ENCODE measurements around the gene GSTM4.

Gene GSTM4

DNA sequence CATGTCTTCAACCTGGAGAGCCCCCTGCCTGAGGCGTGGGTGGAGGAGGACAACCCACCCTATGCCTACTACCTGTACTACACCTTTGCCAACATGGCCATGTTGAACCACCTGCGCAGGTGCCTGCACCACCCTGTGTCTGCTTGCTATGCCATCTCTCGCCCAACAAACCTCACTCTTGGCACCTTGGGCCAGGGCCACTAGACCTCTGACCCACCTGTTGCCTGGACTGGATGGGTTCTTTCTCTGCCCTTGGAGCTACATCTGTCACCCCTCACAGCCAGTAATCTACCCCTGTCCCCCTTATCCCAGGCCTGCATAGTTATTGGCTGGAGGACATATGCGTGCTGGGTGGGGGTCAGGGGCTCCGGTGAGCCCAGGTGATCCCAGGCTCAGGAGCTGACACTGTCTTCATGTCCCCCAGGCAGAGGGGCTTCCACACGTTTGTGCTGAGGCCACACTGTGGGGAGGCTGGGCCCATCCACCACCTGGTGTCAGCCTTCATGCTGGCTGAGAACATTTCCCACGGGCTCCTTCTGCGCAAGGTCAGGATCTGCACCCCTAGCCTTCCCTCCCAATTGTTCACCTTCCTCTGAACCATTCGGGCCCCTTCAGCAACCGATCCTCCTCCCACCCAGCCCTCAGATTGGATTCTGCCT is 26.4 kb upstream of the GSTM4 start:
- Mint-ChIP-seq H3K36me3 (peaks cover 38% of the 10 kb centered on the region), H3K4me3 (no peak overlapping the region), H3K27me3 (no peaks in the 10 kb centered on the region), H3K27ac (no peak overlapping the region), H3K4me1 (peaks cover 21% of the 10 kb centered on the region), H3K9me3 (no peaks in the 10 kb centered on the region)
- CTCF ChIA-PET = interaction anchor here (1.0 to 8.3 kb wide), 8 partner anchors 7 to 94 kb away, joined by 3 to 103 read pairs (median 5); partner anchors contain the start of genes GNAI3 and GPR61
- no peak for DNase-seq

GRCh38 chr1:109630081-109630897 is 25.6 kb upstream of the GSTM4 start:
- H3K27me3 Mint-ChIP-seq = no peaks in the 10 kb centered on the region
- CTCF ChIA-PET = interaction anchor here (0.5 to 8.3 kb wide), 13 partner anchors 8 to 123 kb away, joined by 3 to 103 read pairs (median 4); partner anchors contain the start of genes GNAI3 and GPR61
- peaks cover 22% of the 10 kb centered on the region for H3K4me1 Mint-ChIP-seq
- H3K36me3 Mint-ChIP-seq = peaks cover 38% of the 10 kb centered on the region
- H3K4me3 Mint-ChIP-seq = no peak overlapping the region
- H3K9me3 Mint-ChIP-seq = no peaks in the 10 kb centered on the region
- H3K27ac Mint-ChIP-seq = no peak overlapping the region
- peak; percentile 52 for DNase-seq

GRCh38 chr1:109630898-109631512 is 24.9 kb upstream of the GSTM4 start:
- H3K9me3 Mint-ChIP-seq = no peaks in the 10 kb centered on the region
- no peak overlapping the region for H3K4me3 Mint-ChIP-seq
- peaks cover 20% of the 10 kb centered on the region for H3K4me1 Mint-ChIP-seq
- CTCF ChIA-PET = interaction anchor here (0.7 to 8.3 kb wide), 10 partner anchors 9 to 122 kb away, joined by 3 to 103 read pairs (median 5); partner anchors contain the start of genes GNAI3 and GPR61
- no peak for DNase-seq
- no peaks in the 10 kb centered on the region for H3K27me3 Mint-ChIP-seq
- H3K27ac Mint-ChIP-seq = peak overlapping the region; percentile 62
- H3K36me3 Mint-ChIP-seq = peaks cover 36% of the 10 kb centered on the region

DNA sequence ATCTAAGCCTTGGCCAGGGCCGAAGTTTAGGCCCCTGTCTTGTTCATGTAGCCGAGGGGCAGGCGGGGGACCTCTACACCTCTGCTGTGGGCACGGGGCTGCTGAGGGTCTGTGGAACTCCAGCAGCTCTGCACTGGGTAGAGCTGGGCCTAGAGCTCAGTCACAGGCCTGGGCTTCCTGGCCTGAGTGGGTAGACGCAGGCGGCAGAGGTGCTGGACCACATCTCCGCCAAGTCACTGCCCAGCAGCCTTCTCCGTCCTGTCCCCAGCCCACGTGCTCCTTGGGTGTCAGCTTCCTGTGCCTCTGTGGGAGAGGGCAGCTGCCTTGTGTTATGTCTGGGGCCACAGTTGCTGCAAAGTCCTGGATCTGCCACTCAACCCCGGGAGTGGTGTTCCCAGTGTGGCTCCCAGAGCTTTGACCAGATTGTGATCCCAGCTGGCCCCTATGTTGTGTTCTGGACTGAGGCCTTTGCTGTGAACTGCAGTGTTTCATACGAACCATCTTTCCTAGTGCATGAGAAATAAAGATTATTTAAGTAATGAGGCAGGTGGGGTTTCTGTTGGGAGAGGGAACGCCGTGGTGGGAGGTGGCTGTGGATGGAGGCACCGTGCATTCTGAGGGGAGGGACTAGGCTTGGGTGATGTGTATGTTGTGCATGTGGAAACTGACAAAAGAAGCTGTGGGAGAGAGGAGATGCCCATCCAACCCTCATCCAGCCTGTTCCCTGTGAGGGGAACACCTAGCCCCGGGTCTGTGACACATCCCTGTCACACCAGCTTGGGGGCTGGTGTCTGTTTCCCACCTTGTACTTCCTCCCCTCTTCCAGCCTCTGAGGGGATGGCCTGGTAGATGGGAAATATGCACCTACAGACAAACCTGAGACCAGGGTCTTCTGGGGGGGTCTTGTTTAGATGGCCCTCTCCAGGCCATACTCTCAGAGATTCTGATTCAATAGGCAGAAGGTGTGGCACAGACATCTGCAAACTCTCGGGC is 24.1 kb upstream of the GSTM4 start:
- H3K4me1 Mint-ChIP-seq = peaks cover 19% of the 10 kb centered on the region
- H3K27me3 Mint-ChIP-seq = peaks cover 3% of the 10 kb centered on the region
- DNase-seq = no peak
- H3K9me3 Mint-ChIP-seq = no peaks in the 10 kb centered on the region
- H3K36me3 Mint-ChIP-seq = peaks cover 31% of the 10 kb centered on the region
- H3K27ac Mint-ChIP-seq = peak overlapping the region; percentile 62
- CTCF ChIA-PET = interaction anchor here (0.8 to 8.3 kb wide), 8 partner anchors 8 to 353 kb away, joined by 3 to 103 read pairs (median 5); partner anchors contain the start of genes AHCYL1 and GPR61
- H3K4me3 Mint-ChIP-seq = no peak overlapping the region

- H3K4me1 Mint-ChIP-seq = peaks cover 19% of the 10 kb centered on the region
- H3K27me3 Mint-ChIP-seq = peaks cover 9% of the 10 kb centered on the region
- DNase-seq = peak; percentile 18
- H3K36me3 Mint-ChIP-seq = peaks cover 25% of the 10 kb centered on the region
- CTCF ChIA-PET = interaction anchor here (0.8 to 8.3 kb wide), 5 partner anchors 7 to 352 kb away, joined by 3 to 103 read pairs (median 3); partner anchors contain the start of genes AHCYL1 and GPR61
- H3K4me3 Mint-ChIP-seq = no peak overlapping the region
- H3K27ac Mint-ChIP-seq = no peak overlapping the region
- H3K9me3 Mint-ChIP-seq = no peaks in the 10 kb centered on the region
These were observed 23.1 kb upstream of the GSTM4 start for GRCh38 chr1:109632671-109633346.

- H3K9me3 Mint-ChIP-seq = no peaks in the 10 kb centered on the region
- H3K4me1 Mint-ChIP-seq = peaks cover 19% of the 10 kb centered on the region
- no peak overlapping the region for H3K4me3 Mint-ChIP-seq
These were observed 21.6 kb upstream of the GSTM4 start for GRCh38 chr1:109634292-109634691.

GRCh38 chr1:109634771-109635750 is 20.8 kb upstream of the GSTM4 start:
- H3K4me3 Mint-ChIP-seq = no peak overlapping the region
- CTCF ChIA-PET = interaction anchor here (7.2 to 12.4 kb wide), 3 partner anchors 92 to 139 kb away, joined by 103 to 326 read pairs (median 145); partner anchors contain the start of gene GPR61

More at GRCh38 chr1:109634292-109634691, 21.6 kb upstream of the GSTM4 start:
- CTCF ChIA-PET = interaction anchor here (0.6 to 12.4 kb wide), 4 partner anchors 70 to 372 kb away, joined by 3 to 326 read pairs (median 53); partner anchors contain the start of gene GPR61
- Mint-ChIP-seq H3K36me3 (peaks cover 18% of the 10 kb centered on the region), H3K27me3 (peaks cover 15% of the 10 kb centered on the region), H3K27ac (no peak overlapping the region)
- no peak for DNase-seq

GRCh38 chr1:109635862-109636200 is 20.1 kb upstream of the GSTM4 start:
- Mint-ChIP-seq H3K36me3 (peaks cover 9% of the 10 kb centered on the region), H3K4me3 (no peak overlapping the region), H3K4me1 (peaks cover 19% of the 10 kb centered on the region), H3K27ac (no peak overlapping the region), H3K9me3 (no peaks in the 10 kb centered on the region), H3K27me3 (peaks cover 26% of the 10 kb centered on the region)
- CTCF ChIA-PET = interaction anchor here (0.6 to 12.4 kb wide), 4 partner anchors 10 to 138 kb away, joined by 3 to 326 read pairs (median 74); partner anchors contain the start of genes GNAI3 and GPR61
- no peak for DNase-seq

More at GRCh38 chr1:109634771-109635750, 20.8 kb upstream of the GSTM4 start:
- Mint-ChIP-seq H3K27ac (no peak overlapping the region), H3K9me3 (no peaks in the 10 kb centered on the region), H3K27me3 (peaks cover 22% of the 10 kb centered on the region), H3K4me1 (peaks cover 19% of the 10 kb centered on the region), H3K36me3 (peaks cover 11% of the 10 kb centered on the region)
- no peak for DNase-seq

GRCh38 chr1:109636201-109636952 is 19.5 kb upstream of the GSTM4 start:
- DNase-seq = no peak
- peaks cover 19% of the 10 kb centered on the region for H3K4me1 Mint-ChIP-seq
- H3K4me3 Mint-ChIP-seq = no peak overlapping the region
- CTCF ChIA-PET = interaction anchor here (0.6 to 12.4 kb wide), 8 partner anchors 10 to 597 kb away, joined by 3 to 326 read pairs (median 4); partner anchors contain the start of genes AHCYL1, GNAI3 and GPR61
- no peak overlapping the region for H3K27ac Mint-ChIP-seq
- H3K9me3 Mint-ChIP-seq = no peaks in the 10 kb centered on the region
- H3K36me3 Mint-ChIP-seq = peaks cover 5% of the 10 kb centered on the region
- peaks cover 31% of the 10 kb centered on the region for H3K27me3 Mint-ChIP-seq

GRCh38 chr1:109637446-109637845 is 18.5 kb upstream of the GSTM4 start:
- no peak overlapping the region for H3K4me3 Mint-ChIP-seq
- peaks cover 19% of the 10 kb centered on the region for H3K4me1 Mint-ChIP-seq
- CTCF ChIA-PET = interaction anchor here (1.1 to 12.4 kb wide), 6 partner anchors 13 to 347 kb away, joined by 3 to 326 read pairs (median 69); partner anchors contain the start of genes AHCYL1, GNAI3 and GPR61
- no peak for DNase-seq
- peaks cover 31% of the 10 kb centered on the region for H3K27me3 Mint-ChIP-seq
- no peak overlapping the region for H3K27ac Mint-ChIP-seq
- H3K36me3 Mint-ChIP-seq = no peaks in the 10 kb centered on the region
- H3K9me3 Mint-ChIP-seq = no peaks in the 10 kb centered on the region

Data from activated naive CD4-positive, alpha-beta T cell treated with anti-CD3 and anti-CD28 coated beads, Interleukin-2, amount 10 ng/mL, durations not matched to agents 7 days and 5 days (primary cell).